Heart right ventricle (tissue), 16 donors: ENCODE data around the gene MGLL. TPM values are rescaled to one million over a fixed set of nuclear protein-coding genes. Genes with fewer than 3 reads are reported as not detected.

Experiments used
- ATAC-seq, 8 donors: fragments of 200-7000 bp; cut with Tn5 transposase; one replicate each; pipeline ENCODE4 v1.9.1; 2020; ENCODE audit warnings: mild to moderate bottlenecking in 8 of 8, moderate library complexity in 8 of 8, moderate number of reproducible peaks in 1 of 8
- DNase-seq, 2 donors: peaks; one replicate each; pipeline ENCODE4 v3.0.0-alpha.2; 2020
- H3K27ac ChIP-seq, 10 donors: fragments of 200-600 bp; sonication (generic) in 2 of 10; one replicate each; pipeline versions ENCODE4 v1.5.0 to v1.8.0; 2020 to 2022; ENCODE audit warnings: mild to moderate bottlenecking in 3 of 10
- H3K27me3 ChIP-seq, 7 donors: fragments of 200-600 bp; one replicate each; pipeline ENCODE4 v1.8.0; 2021 to 2022; ENCODE audit warnings: mild to moderate bottlenecking in 2 of 7
- H3K36me3 ChIP-seq, 9 donors: fragments of 200-600 bp; sonication (generic) in 1 of 9; one replicate each; pipeline versions ENCODE4 v1.5.0 to v1.8.0; 2020 to 2022; ENCODE audit warnings: mild to moderate bottlenecking in 2 of 9
- H3K4me1 ChIP-seq, 9 donors: fragments of 200-600 bp; sonication (generic) in 1 of 9; one replicate each; pipeline versions ENCODE4 v1.5.0 to v1.8.0; 2020 to 2022; ENCODE audit warnings: mild to moderate bottlenecking in 4 of 9
- H3K4me3 ChIP-seq, 10 donors: fragments of 200-600 bp; sonication (generic) in 2 of 10; one replicate each; pipeline versions ENCODE4 v1.5.0 to v1.8.0; 2020 to 2022; ENCODE audit warnings: mild to moderate bottlenecking in 7 of 10, moderate library complexity in 2 of 10
- H3K9me3 ChIP-seq, 11 donors: fragments of 200-600 bp in 10 of 11; sonication (generic) in 2 of 11; one replicate each; pipeline versions ENCODE4 v1.5.0 to v1.8.0; 2013 to 2022; ENCODE audit warnings: mild to moderate bottlenecking in 2 of 11, control low read depth in 1 of 11, moderate library complexity in 1 of 11
- CTCF ChIP-seq, 9 donors: fragments of 200-600 bp; sonication (generic) in 2 of 9; IDR thresholded peaks; one replicate each; pipeline versions ENCODE4 v1.5.0 to v1.8.0; 2021 to 2022; ENCODE audit warnings: antibody characterized with exemption in 9 of 9, mild to moderate bottlenecking in 5 of 9, moderate library complexity in 1 of 9
- WGBS, 2 donors: extraction: QIAGEN DNeasy Blood & Tissue Kit; methylation state at CpG; one replicate each; pipeline ENCODE4 v1.1.7; 2013; ENCODE audit warnings: inconsistent platforms in 1 of 2; 5-methylcytosine and 5-hydroxymethylcytosine counted together
- intact Hi-C, 10 donors: fragments of 100-400 bp; cut with DNase I; formaldehyde crosslinking; loops; one replicate each; pipeline versions ENCODE4 v1.11.1 to v1.14.2; 2022
- polyA plus RNA-seq, 2 donors: library from polyadenylated mRNA; stranded (reverse); fragments of 200-250 nt; gene quantifications; one replicate each; pipeline ENCODE4 v1.2.3, GENCODE V29; 2013
- total RNA-seq, 10 donors: library from RNA; stranded (reverse); fragmentation: NEBNext Ultra II Directional in 3 of 10; extraction: Animal tissue kit (Norgen Biotek cat#: 25700) in 3 of 10; gene quantifications; one replicate each; pipeline versions ENCODE4 v1.2.1 to v1.2.4, GENCODE V29; 2021 to 2023
- donor health status: Arrhythmogenic right ventricular cardiomyopathy.
- donor health status: ischemic (EF 13 %, LVEDD 7.1; RV severe dilation, severe dysfunction).
- donor health status: healthy with polysubstance abuse.
- donor health status: DM: no; HTN: yes; CAD: no.
- donor health status: DM: no; HTN: no; CAD: no.
- donor health status: ischemic (EF 25% LVEDD 6.9; RV normal size, moderate dysfunction).
- donor health status: ischemic (EF 25% LVEDD 5.7; RV mildly dilated, moderate dysfunction).
- donor health status: healthy.
- donor health status: DM: yes; HTN: yes; CAD: no.
- donor health status: Ischemic cardiomyopathy.
- donor health status: ischemic (EF 35%, LVEDD 5.7; RV mildly dilated, moderate dysfunction).
- donor health status: nonischemic (EF 11% LVEDD 7.7; RV severe dilation, severe dysfunction).
- donor health status: DM: yes; HTN: yes; CAD: no.
- donor health status: PGD.
- donor health status: ischemic (EF 29% LVEDD 5.4; RV normal size, mild dysfunction).
- donor health status: nonischemic (EF 23%, LVEDD 6.1; RV moderate dilation, normal function).

Gene MGLL
- total and polyA plus RNA-seq, 12 donors = 35.7 to 103 (median 65.2) TPM

GRCh38 chr3:127847236-127847720 is 25.0 kb upstream of the MGLL start:
- DNase-seq = no peak
- Histone ChIP-seq H3K27ac (no peak overlapping the region), H3K9me3 (no peaks in the 10 kb centered on the region), H3K4me3 (no peak overlapping the region), H3K27me3 (no peaks in the 10 kb centered on the region), H3K36me3 (no peaks in the 10 kb centered on the region), H3K4me1 (peaks cover 0 to 13% (median 0%) of the 10 kb centered on the region in 9 donors)
- ATAC-seq = no peak
- TF ChIP-seq CTCF (IDR thresholded peaks at IDR 0.05) = no peak
- 97 to 99% methylated on average over 4 of the region's 4 CpGs for WGBS, 2 donors
- intact Hi-C loops = loop anchor here in 1 of 10 donors (10.0 kb wide), 1 partner anchor 272 kb away; no protein-coding TSS in a partner anchor

GRCh38 chr3:127846576-127846975 is 24.3 kb upstream of the MGLL start:
- WGBS, 2 donors = 54 to 60% methylated on average over 1 of the region's 1 CpG
- intact Hi-C loops = loop anchor here in 1 of 10 donors (10.0 kb wide), 1 partner anchor 272 kb away; no protein-coding TSS in a partner anchor
- peaks cover 0 to 13% (median 0%) of the 10 kb centered on the region in 9 donors for H3K4me1 ChIP-seq

GRCh38 chr3:127844326-127844942 is 22.1 kb upstream of the MGLL start:
- H3K4me1 ChIP-seq = peaks cover 0 to 13% (median 0%) of the 10 kb centered on the region in 9 donors
- no peak for ATAC-seq
- TF ChIP-seq CTCF (IDR thresholded peaks at IDR 0.05) = no peak
- H3K27ac ChIP-seq = no peak overlapping the region
- no peak overlapping the region for H3K4me3 ChIP-seq
- H3K27me3 ChIP-seq = no peaks in the 10 kb centered on the region
- WGBS, 2 donors = 94 to 95% methylated on average over 6 of the region's 6 CpGs
- H3K9me3 ChIP-seq = no peaks in the 10 kb centered on the region
- no peaks in the 10 kb centered on the region for H3K36me3 ChIP-seq
- intact Hi-C loops = loop anchor here in 1 of 10 donors (10.0 kb wide), 1 partner anchor 270 kb away; no protein-coding TSS in a partner anchor
- no peak for DNase-seq

More at GRCh38 chr3:127846576-127846975, 24.3 kb upstream of the MGLL start:
- Histone ChIP-seq H3K36me3 (no peaks in the 10 kb centered on the region), H3K27me3 (no peaks in the 10 kb centered on the region), H3K9me3 (no peaks in the 10 kb centered on the region), H3K4me3 (no peak overlapping the region), H3K27ac (no peak overlapping the region)
- DNase-seq = no peak
- ATAC-seq = no peak
- TF ChIP-seq CTCF (IDR thresholded peaks at IDR 0.05) = no peak

GRCh38 chr3:127840671-127841070 is 18.4 kb upstream of the MGLL start:
- DNase-seq (no peak), ATAC-seq (no peak)
- Histone ChIP-seq H3K9me3 (no peaks in the 10 kb centered on the region), H3K27me3 (no peaks in the 10 kb centered on the region), H3K4me3 (no peak overlapping the region), H3K27ac (no peak overlapping the region), H3K4me1 (no peaks in the 10 kb centered on the region), H3K36me3 (no peaks in the 10 kb centered on the region)
- 85 to 86% methylated on average over 8 of the region's 8 CpGs for WGBS, 2 donors
- intact Hi-C loops = loop anchor here in 1 of 10 donors (10.0 kb wide), 1 partner anchor 266 kb away; no protein-coding TSS in a partner anchor
- TF ChIP-seq CTCF (IDR thresholded peaks at IDR 0.05) = no peak
